Stimulated activated CD4-positive, alpha-beta T cell treated with anti-CD3 and anti-CD28 coated beads, Interleukin-15, amount 100 ng/mL, for 24 hours (primary cell): ENCODE measurements around the gene CCSER1.

Source experiments
- DNase-seq: peaks from one replicate; pipeline ENCODE4 v3.0.0-alpha.2; 2020

Gene CCSER1

DNA sequence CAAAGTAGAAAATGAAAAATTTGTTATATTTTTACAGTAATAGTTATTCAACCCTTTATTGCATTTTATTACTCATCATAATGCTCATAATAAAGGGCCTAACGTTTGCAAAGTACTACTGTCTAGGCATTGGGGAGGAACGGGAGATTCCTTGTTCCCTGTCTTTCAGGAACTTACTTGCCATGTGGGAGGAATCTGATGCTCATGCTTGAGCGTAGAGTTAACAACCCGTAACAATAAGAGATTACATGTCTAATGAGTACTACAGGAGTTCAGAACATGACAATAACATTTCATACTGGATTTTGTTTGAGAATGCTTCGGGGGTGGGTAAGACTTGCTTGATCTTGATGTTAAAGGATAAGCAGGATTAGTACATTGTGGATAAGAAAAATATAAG lies 2.9 kb downstream of the CCSER1 start:
- DNase-seq: no peak

DNA sequence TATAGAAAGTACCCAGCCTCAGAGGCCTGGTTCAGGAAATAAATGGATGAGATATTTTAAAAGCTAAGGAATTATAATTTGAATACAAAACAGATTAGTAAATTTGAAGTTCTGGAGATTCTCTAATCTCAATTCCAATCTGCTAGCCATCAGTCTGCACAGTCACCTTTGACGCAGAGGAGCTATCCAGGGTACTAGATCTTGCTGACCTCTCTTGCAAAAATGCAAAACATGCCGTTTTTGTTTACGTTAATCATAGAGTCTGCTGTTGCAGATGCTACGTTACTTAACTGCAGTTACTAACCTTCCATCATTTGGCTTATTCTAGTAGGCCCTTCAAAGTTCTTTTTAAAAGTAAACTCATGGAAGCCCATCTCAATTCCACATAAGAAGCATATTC lies 10.4 kb downstream of the CCSER1 start:
- no peak for DNase-seq

DNA sequence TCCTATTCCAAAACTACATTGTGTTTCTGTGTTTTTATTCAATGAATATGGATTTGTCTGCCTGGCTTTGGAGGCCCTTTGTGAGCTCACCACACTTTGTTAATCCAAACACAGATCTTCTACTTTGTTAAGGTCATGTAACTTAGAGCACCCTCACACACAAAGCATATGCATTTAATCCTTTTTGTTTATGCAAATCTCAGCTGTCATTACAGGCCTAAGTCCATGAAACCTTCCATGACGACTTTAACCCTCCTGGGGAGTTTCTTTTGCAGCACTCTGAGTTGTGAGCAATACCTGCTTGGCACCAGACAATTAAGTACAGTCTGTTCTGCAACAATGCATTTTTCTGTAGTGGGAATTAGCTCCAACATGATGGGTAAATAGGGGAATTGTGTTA lies 14.9 kb downstream of the CCSER1 start:
- DNase-seq: no peak

DNA sequence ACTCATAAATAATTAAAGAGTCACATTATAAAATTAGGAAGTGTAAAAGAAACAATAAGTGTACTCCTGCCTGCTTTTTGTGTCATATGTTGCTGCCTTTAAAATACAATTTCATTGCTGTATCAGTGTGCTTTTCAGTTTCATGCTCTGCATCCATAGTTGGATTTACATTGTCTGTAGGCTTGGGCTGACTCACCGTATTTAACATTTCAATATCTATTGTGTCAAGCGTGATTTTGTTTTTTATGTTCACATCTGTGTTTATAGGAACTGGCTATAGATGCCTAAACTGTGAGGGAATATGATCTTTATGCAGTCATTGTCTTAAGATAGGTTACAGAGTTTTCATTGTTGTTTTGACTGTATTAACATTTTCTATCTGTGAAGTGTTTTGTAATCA lies 18.1 kb downstream of the CCSER1 start:
- DNase-seq: no peak

DNA sequence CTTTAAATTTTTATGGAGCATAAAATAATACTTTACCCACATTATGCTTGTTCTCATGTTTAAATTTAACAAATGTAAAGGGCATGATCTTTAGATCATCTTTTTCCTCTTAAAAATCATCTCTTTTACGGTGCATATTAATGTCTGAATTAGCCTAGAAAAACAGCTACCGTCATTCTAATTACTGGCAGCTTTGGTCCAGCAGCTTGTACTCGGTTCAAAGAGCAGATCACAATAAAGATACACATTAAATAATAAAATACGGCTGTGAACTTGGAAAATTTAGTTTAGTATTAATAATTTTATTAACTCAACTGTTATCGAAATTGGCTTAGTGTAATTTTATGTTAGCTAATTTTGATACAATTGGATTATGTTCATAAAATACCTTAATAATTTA lies 19.1 kb downstream of the CCSER1 start:
- DNase-seq: no peak

DNA sequence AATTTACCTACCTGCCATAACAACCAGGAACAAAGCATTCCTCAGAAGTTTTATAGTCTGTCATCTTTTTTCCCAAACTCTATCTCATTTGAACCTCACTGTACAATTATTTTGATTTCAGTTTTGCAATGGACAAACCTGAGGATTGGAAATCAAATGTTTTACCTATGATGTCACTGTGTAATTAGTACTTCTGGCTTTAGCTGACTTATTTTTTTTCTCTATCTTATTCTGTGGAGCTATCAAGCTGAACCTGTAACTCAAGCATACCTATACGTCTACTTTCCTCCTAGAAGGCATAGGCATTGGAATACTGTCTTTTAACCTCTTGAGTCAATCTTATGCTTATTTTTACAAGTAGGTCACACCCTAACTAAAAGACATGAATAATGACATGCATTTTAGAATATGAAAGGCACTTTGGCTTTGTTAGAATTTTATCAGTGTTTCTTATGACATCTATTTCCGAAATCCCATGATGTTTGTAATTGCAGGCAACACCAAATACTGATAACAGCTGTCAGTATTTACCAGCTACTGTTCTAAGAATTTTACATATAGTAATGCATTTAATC lies 21.5 kb downstream of the CCSER1 start:
- DNase-seq: no peak

DNA sequence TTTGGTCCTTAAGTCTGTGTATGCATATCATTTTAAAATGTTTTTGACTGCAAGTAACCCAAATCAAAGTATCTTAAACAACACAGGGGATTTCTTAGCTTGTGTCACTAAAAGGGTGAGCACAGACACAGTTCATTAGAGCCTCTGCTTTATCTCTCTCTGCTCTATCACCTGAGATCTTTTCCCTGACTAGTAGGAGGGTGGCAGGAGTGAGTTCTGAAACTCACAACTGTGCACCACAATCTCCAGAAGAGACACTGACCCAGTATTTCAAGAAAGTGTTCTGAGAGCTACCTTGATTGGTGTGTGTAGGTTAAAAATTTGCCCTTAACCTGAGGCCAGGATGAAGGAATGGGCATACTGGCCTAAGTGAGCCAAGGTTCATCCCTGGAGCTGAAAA lies 24.8 kb downstream of the CCSER1 start:
- no peak for DNase-seq

DNA sequence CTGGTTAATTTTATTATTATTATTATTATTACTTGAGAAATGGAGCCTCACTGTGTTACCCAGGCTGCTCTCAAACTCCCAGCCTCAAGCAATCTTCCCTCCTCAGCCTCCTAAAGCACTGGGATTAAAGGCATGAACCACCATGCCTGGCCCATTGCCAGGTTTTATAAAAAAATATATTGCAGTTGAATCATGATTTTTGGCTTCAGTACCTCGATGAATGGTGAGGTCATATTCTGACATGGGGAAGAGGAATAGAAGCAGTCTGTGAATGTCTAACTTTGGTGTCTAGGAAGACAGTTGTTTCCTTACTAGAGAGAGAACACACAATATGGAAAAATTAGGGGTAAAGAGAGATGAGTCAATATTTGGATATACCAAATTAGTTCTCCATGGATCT lies 32.0 kb downstream of the CCSER1 start:
- DNase-seq: no peak

DNA sequence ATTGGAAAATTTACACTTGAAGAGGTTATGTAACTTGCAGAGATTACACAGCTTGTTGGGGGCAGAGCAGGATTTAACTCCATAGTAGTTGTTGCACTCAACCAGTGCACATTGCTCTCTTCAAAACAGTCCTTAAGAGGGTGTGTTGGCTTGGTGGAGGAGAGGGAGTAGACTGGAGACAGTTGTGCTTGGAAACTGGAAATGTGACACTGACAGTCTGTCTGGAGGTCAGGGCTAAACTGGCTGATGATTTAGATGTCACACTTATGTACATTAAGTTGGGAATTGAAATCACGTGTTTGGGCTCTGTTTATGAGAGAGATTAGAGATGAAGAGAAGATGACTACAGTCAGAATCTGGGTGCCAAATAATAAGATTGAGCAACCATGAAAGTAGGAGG lies 32.9 kb downstream of the CCSER1 start:
- DNase-seq: no peak

DNA sequence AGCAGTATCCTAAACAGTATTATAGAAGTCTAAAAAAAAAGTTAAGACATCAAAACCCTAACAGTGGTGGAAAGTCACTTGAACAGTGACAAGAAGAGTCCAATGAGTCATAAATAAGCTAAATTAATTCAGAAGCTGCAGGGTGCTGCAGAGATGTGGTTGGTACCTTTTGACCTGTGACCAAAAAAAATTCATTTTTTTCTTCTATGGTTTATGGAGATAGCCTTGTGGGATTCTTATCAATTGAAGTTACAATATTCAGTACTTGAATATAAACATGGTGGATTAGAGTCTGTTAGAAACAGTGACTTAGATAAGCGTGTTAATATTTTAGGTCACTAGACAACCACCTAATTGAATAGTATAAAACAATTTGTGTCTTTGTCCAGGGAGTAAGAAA lies 35.4 kb downstream of the CCSER1 start:
- no peak for DNase-seq

DNA sequence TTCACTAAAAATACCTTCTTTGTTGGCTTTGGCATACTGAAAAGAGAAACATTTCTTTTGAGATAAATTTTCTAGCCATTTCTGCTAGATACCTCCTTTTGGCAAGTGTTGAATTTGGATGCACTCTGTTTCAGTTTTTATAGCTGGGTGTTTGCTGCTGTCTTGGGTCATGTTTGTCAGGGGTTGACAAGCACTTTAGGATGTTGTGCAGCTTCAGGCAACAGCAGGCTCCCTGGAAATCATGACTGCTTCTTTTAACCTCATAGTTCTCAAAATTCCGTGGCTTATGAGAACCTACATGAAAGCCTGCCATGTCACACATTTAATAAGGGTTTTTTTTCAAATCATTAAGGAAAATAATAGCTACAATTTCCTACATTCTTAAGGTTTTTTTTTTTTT lies 36.7 kb downstream of the CCSER1 start:
- DNase-seq: no peak

DNA sequence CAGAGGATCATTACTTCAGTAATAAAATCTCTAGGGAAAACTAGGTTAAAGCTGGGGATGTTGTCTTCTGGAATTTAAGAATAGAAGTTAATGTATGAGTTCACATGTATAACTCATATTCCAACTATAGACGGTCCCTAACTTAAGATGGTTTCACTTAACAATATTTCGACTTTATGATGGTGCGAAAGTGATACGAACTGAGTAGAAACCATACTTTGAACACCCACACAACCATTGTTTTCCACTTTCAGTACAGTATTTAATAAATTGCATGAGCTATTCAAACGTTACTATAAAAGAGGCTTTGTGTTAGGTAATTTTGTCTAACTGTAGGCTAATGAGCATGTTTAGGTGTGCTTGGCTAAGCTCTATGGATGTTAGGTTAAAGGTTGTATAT lies 38.7 kb downstream of the CCSER1 start:
- no peak for DNase-seq

DNA sequence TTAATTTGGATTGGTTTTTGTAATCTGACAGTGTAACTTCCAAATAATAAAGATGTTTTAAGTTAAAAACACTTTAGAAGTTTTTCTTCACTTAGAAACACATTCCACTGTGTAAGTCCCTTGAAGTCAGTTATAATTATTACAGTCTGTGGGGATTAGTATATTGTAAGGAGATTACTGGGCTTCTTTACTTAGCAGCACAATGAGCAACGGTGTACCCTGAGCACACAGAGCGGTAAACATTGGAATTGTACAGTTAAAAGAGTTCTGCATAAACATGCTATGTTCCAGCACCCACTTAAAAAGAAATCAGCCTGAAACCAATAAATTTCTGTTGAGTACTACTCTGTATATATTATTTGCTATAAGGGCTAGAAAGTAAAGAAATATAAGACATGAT lies 44.3 kb downstream of the CCSER1 start:
- DNase-seq: no peak

DNA sequence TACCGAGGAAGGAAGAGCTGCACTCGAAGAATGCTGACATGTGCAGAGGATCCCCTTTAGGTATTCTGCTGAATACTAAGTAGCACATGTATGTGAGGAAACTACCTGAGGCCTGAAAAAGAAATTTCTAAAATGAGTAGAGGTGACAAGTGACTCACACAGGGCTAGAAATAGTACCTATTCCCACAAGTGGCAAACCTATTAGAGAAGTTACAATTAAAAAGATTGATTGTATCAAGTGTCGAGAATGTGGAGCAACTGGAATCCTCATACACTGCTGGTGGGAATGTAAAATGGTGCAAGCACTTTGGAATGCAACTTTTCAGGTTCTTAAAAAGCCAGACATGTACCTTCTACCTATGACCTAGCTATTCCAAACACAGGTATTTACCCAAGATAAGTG lies 47.4 kb downstream of the CCSER1 start:
- DNase-seq: no peak

DNA sequence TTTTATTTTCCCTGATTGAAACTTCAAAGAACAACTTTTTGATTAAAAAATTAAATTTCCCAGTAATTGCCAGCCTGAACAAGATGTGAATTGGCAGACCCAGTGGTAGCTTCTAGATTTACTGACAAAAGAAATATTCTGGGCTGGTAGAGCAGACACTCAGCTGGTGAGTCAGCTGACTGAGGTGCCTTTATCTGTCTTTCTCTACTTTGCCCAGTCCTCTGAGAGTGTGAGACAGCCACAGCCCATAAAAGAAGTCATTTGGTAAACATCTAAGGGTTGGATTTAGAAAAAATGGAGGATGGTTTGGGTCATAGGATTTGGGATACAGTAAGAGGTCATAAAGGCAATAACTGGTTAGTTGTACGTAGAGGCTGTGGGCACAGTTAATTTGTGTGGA lies 54.5 kb downstream of the CCSER1 start:
- no peak for DNase-seq

DNA sequence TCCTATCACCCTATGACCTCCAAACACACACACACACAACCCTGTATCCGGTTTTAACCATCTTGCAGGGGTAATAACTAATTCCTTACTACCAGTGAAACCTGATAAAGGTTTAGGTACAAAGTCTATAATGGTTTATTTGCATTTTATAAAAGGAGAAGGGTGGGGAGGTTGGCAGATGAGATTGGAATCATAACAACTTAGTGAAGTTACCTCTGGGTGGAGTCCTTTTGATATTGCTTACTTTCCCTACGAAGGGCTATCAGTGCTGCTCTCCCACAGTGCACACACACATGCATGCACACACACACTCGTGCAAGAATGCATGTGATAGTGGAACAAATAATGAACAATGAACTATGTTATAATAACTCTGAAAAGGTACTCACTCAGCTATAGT lies 56.1 kb downstream of the CCSER1 start:
- no peak for DNase-seq

DNA sequence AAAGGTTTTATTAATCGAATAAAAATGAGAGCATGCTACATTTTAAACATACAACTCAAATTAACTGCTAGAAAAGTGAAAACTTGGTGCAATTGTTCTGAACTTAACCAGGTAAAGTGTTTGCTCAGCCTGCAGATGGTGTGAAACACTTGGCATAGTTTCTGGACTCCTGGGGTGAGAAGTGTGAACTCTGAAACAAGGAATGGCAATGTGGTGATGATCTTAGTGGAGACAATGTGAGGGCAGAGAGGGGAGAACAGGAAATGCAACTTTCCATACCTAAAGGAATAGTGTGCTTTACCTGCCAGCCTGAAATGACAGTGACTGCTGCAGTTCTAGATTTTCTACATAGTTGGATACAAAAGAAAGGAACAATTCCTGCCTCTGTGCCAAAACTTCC lies 57.4 kb downstream of the CCSER1 start:
- no peak for DNase-seq

DNA sequence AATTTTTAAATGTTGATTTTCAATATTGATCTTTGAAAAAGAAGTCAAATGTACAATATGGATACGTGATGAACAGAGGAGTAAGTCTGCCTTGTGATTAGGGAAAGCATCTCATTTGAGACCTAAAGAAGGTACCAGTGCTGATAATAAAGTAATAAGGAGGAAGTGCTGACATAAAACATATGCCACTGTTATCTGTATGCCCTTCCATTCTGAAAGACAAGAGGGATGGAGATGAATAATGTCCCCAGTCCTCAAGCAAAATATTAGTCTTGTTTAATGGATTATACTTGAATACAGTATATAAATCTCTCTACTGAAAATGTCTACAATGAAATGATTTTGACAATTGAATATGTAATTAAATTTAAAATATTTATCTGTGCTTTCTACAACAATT lies 58.2 kb downstream of the CCSER1 start:
- DNase-seq: no peak

DNA sequence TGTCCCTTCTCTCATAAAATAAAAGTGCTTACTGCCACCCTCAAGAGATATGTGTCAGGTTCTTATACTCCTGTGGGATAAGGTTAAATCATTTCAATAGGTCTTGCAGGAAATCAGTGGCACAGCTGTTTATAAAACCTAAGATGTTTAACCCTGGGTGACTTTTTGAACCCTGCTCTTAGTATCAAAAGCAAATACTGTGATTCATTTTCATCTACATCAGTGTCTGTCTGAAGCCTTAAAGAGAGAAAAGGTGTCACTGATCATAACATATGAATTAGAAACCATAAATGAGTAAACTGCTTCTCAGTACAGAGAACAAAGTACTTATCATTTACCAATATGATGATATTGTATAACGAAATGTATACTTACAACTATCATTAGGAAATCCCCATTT lies 59.0 kb downstream of the CCSER1 start:
- no peak for DNase-seq

DNA sequence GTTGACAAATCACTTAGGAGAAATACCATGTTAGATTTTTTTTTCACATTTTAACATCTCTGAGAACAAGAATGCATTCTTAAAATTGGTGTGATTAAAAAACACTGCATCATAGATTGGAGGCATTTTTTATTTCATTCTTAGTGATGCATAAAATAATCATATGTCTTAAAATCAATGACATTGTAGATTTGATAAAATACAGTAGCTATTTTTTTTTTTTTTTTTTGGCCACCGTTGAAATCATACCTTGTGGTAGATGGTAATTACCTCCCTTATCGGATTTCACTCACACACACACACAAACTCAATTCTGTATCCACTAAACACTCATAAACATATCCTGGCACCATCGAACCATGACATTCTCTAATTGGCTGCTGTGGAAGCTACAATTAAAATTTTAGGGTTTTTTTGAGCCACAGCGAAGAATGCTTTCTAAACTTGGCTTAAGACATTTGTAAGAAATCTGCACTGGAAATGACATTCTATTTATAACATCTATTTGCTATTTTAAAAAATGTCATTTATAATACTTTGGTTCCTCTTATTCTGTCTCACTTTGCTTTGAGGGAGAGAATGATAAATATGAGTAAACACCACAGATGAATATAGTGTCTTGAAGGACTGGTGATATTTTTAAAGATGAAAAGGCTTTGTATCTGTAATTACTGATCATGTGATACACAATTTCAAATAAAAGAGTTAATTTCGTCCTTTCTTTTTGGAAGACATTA lies 60.1 kb downstream of the CCSER1 start:
- DNase-seq: no peak

DNA sequence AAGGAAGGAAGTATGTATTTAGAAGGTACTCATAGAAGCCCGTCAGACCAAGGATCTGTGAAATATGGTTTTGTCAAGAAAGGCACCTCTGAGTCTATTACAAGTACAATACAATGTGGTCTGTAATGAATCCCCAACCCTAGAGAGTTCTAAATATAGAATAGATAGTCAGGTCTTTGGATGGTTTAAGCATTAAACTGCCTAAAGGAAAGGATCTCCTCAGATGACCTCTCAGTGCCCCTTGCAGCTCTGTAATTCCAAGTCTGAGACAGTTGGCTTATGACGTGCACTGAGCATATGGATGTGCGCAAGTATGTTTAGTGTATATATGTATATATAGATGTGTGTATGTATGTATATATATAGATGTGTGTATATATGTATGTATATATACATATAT lies 62.0 kb downstream of the CCSER1 start:
- no peak for DNase-seq

DNA sequence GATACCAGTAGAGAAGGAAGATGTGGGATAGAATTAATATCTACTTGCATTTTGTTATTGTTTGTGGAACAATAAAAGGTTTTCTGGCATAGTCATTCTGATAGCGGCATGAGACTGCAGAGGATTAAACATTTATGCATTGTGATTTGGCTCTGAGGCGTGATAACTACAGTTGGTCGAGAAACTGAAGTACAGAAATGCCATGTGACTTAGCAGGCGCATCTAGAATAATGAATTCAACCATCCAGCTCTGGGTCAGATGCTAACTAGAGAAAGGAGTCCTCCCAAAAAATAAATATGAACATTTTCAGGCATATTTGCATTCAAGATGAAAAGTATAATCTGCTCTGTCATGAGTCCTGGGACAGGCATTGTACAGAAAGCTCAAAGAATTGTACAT lies 62.8 kb downstream of the CCSER1 start:
- no peak for DNase-seq

DNA sequence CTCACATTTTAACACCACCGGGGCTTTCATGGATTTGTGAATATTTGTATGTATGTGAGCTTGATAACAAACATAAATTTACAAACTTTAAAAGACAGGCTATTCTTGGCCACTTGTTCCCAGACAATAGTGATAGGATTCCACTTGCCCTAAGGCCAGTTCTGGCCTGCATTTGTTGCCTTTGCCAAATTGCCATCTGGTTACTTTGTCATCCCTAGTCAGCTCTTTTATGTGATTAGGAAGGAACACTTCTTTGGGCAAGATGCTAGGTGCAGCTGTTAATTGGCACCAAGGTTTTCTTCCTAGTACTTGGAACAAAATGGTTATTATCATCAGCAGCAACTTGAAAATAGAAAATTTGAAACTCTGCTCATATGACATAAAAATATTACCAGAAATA lies 63.3 kb downstream of the CCSER1 start:
- DNase-seq: no peak

DNA sequence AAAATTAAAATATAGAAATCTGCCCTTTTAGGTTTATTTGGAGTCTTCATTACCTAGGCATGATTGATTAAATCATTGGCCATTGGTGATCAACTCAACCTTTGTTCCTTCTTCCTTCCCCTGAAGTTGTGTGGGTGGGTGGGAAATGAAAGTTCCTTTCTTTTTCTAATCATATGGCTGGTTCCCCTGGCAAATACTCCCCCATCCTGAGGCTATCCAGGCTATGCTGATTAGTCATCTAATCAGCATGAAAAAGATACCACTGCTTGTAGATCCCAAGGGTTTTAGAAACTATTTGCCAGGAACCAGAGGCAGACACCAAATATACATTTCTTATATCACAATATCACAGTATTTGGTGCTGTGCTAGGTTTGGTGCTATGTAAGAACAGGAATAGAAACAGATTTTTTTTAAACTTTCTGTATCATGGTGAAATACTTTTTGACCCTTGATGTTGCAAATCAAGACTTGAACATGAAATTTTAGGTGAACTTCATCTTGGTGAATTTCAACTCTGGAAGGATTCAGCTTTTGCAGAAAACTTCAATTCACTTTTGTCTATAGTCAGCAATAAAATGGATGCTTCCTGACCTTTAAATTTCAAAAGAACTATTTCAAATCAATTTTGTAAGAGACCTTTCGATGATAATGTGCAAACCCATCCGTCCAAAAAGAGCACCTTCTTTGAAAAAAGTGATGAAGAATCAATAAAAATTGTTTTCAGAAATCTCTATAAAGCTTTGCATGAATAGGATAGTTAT lies 71.1 kb downstream of the CCSER1 start:
- DNase-seq: no peak
